ENCODE measurements around the gene IGSF1.

The IGSF1 gene

DNA sequence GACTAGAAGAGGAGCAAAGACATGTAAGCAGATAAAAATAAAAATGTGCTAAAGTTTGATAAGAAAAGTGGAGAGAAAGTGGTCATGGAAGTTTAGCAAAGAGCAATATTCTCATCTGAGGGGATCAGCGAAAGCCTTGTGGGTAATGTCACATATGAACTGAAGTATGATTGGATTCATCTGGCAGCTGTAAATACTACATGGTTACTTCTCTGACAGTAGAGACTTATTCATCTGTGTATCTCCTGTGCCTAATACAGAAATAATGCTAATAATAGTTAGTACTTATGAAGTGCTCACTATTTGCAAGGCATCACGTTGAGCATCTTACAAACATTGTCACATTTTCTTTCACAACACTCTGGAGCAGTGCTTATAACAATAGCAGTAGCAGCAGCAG is 8.9 kb upstream of the IGSF1 start:
- no peak for ATAC-seq
- no peak for TF ChIP-seq BACH2 (CRISPR knock-in tag; IDR thresholded peaks at IDR 0.05; ENCODE audit: borderline replicate concordance)
- no peak for TF ChIP-seq ARNTL (CRISPR knock-in tag; IDR thresholded peaks at IDR 0.05; ENCODE audit: borderline replicate concordance, low read depth)
- TF ChIP-seq, protein P1, sequence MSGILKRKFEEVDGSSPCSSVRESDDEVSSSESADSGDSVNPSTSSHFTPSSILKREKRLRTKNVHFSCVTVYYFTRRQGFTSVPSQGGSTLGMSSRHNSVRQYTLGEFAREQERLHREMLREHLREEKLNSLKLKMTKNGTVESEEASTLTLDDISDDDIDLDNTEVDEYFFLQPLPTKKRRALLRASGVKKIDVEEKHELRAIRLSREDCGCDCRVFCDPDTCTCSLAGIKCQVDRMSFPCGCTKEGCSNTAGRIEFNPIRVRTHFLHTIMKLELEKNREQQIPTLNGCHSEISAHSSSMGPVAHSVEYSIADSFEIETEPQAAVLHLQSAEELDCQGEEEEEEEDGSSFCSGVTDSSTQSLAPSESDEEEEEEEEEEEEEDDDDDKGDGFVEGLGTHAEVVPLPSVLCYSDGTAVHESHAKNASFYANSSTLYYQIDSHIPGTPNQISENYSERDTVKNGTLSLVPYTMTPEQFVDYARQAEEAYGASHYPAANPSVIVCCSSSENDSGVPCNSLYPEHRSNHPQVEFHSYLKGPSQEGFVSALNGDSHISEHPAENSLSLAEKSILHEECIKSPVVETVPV (CRISPR knock-in tag; IDR thresholded peaks at IDR 0.05) = no peak
- TF ChIP-seq TOX (CRISPR knock-in tag; IDR thresholded peaks at IDR 0.05; ENCODE audit: borderline replicate concordance) = no peak
- TF ChIP-seq, protein P2, sequence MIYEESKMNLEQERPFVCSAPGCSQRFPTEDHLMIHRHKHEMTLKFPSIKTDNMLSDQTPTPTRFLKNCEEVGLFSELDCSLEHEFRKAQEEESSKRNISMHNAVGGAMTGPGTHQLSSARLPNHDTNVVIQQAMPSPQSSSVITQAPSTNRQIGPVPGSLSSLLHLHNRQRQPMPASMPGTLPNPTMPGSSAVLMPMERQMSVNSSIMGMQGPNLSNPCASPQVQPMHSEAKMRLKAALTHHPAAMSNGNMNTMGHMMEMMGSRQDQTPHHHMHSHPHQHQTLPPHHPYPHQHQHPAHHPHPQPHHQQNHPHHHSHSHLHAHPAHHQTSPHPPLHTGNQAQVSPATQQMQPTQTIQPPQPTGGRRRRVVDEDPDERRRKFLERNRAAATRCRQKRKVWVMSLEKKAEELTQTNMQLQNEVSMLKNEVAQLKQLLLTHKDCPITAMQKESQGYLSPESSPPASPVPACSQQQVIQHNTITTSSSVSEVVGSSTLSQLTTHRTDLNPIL (CRISPR knock-in tag; IDR thresholded peaks at IDR 0.05; ENCODE audit: low read depth) = no peak
- TF ChIP-seq, protein P3, sequence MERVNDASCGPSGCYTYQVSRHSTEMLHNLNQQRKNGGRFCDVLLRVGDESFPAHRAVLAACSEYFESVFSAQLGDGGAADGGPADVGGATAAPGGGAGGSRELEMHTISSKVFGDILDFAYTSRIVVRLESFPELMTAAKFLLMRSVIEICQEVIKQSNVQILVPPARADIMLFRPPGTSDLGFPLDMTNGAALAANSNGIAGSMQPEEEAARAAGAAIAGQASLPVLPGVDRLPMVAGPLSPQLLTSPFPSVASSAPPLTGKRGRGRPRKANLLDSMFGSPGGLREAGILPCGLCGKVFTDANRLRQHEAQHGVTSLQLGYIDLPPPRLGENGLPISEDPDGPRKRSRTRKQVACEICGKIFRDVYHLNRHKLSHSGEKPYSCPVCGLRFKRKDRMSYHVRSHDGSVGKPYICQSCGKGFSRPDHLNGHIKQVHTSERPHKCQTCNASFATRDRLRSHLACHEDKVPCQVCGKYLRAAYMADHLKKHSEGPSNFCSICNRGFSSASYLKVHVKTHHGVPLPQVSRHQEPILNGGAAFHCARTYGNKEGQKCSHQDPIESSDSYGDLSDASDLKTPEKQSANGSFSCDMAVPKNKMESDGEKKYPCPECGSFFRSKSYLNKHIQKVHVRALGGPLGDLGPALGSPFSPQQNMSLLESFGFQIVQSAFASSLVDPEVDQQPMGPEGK (CRISPR knock-in tag; IDR thresholded peaks at IDR 0.05; ENCODE audit: borderline replicate concordance) = no peak
- TF ChIP-seq PPARA (CRISPR knock-in tag; IDR thresholded peaks at IDR 0.05; ENCODE audit: borderline replicate concordance) = no peak
- no peak for TF ChIP-seq TCF4 (CRISPR knock-in tag; IDR thresholded peaks at IDR 0.05; ENCODE audit: borderline replicate concordance)
- no peak for TF ChIP-seq ISL1 (CRISPR knock-in tag; IDR thresholded peaks at IDR 0.05)
- TF ChIP-seq POU6F1 (CRISPR knock-in tag; IDR thresholded peaks at IDR 0.05; ENCODE audit: borderline replicate concordance, low read depth) = no peak
- TF ChIP-seq CSDC2 (CRISPR knock-in tag; IDR thresholded peaks at IDR 0.05) = no peak
- TF ChIP-seq, protein P4, sequence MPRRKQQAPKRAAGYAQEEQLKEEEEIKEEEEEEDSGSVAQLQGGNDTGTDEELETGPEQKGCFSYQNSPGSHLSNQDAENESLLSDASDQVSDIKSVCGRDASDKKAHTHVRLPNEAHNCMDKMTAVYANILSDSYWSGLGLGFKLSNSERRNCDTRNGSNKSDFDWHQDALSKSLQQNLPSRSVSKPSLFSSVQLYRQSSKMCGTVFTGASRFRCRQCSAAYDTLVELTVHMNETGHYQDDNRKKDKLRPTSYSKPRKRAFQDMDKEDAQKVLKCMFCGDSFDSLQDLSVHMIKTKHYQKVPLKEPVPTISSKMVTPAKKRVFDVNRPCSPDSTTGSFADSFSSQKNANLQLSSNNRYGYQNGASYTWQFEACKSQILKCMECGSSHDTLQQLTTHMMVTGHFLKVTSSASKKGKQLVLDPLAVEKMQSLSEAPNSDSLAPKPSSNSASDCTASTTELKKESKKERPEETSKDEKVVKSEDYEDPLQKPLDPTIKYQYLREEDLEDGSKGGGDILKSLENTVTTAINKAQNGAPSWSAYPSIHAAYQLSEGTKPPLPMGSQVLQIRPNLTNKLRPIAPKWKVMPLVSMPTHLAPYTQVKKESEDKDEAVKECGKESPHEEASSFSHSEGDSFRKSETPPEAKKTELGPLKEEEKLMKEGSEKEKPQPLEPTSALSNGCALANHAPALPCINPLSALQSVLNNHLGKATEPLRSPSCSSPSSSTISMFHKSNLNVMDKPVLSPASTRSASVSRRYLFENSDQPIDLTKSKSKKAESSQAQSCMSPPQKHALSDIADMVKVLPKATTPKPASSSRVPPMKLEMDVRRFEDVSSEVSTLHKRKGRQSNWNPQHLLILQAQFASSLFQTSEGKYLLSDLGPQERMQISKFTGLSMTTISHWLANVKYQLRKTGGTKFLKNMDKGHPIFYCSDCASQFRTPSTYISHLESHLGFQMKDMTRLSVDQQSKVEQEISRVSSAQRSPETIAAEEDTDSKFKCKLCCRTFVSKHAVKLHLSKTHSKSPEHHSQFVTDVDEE (CRISPR knock-in tag; IDR thresholded peaks at IDR 0.05) = no peak
- no peak for TF ChIP-seq ZNF565 (CRISPR knock-in tag; conservative IDR thresholded peaks at IDR 0.05; ENCODE audit: low read depth)
- TF ChIP-seq GLIS3 (CRISPR knock-in tag; IDR thresholded peaks at IDR 0.05) = no peak
- TF ChIP-seq ZC3H10 (CRISPR knock-in tag; IDR thresholded peaks at IDR 0.05) = no peak
- no peak for TF ChIP-seq RARB (CRISPR knock-in tag; IDR thresholded peaks at IDR 0.05)
- TF ChIP-seq ZFP3 (CRISPR knock-in tag; IDR thresholded peaks at IDR 0.05) = no peak
- TF ChIP-seq OSR1 (CRISPR knock-in tag; IDR thresholded peaks at IDR 0.05) = no peak

- ATAC-seq = no peak
- no peak for TF ChIP-seq BACH2 (CRISPR knock-in tag; IDR thresholded peaks at IDR 0.05; ENCODE audit: borderline replicate concordance)
These were observed 421 bp upstream of the IGSF1 start for GRCh38 chrX:131289527-131289926.

DNA sequence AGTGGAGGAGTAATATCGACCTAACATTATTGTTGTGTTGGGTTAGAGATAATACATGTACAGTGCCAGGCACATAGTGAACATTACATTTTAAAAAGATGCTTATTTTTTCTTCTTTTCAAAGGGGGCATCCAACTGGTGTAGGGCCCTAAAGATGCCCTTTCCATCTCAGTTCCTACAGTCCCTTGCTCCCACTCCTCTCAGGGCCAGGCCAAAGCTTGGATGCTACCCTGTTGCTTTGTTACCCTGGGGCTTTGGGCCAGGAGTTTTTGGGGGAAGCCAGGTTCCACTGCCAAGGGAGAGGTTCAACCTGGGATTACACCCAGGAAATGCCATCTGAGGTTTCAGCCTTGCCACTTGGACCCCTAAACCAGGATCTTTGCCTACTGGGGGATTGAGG is 918 bp downstream of the IGSF1 start:
- no peak for ATAC-seq
- TF ChIP-seq ESRRG (CRISPR knock-in tag; IDR thresholded peaks at IDR 0.05) (no peak), SNAI2 (CRISPR knock-in tag; IDR thresholded peaks at IDR 0.05) (no peak), POU6F1 (CRISPR knock-in tag; IDR thresholded peaks at IDR 0.05; ENCODE audit: borderline replicate concordance, low read depth) (no peak), GLIS3 (CRISPR knock-in tag; IDR thresholded peaks at IDR 0.05) (no peak), ISL1 (CRISPR knock-in tag; IDR thresholded peaks at IDR 0.05) (no peak), CSDC2 (CRISPR knock-in tag; IDR thresholded peaks at IDR 0.05) (no peak), ARNTL (CRISPR knock-in tag; IDR thresholded peaks at IDR 0.05; ENCODE audit: borderline replicate concordance, low read depth) (no peak)
- TF ChIP-seq, protein P1 (CRISPR knock-in tag; IDR thresholded peaks at IDR 0.05) = no peak

Data from SK-N-SH treated with all-trans-retinoic acid at 6 μM for 48 hours (cell line).